Measurements from ENCODE around the gene BCL2L13.

Gene BCL2L13

DNA sequence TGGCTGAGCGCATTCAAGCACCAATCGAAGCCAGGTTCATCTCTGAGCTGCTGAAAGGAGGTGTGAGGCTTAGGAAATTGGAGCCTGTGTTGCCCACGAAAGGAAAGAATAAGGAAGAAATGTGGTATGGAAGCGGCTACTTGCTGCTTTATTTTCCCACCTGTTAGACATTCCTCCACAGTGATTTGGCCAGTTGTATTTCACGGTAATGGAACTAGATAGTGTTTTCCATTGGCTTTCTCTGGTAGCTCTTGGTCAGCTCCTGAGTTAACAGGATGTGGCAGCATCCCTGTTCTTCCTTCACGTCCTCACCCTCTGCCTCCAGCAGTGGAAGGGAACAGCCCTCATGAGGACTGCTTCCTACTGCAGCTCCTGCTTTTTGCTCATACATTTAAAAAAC, 91.0 kb downstream of the BCL2L13 start:
- POLR2A ChIA-PET = interaction anchor here (0.9 kb wide), 1 partner anchor 54 kb away, joined by 3 read pairs; no protein-coding TSS in a partner anchor
- no peak for DNase-seq (ENCODE audit: low read depth, low spot score)
- CTCF ChIA-PET = interaction anchor here (3.4 to 6.4 kb wide), 2 partner anchors 13 to 171 kb away, joined by 14 to 91 read pairs; no protein-coding TSS in a partner anchor
- no peak overlapping the region for H3K4me3 ChIP-seq (ENCODE audit: low read depth, low read length)
- TF ChIP-seq, protein P1, sequence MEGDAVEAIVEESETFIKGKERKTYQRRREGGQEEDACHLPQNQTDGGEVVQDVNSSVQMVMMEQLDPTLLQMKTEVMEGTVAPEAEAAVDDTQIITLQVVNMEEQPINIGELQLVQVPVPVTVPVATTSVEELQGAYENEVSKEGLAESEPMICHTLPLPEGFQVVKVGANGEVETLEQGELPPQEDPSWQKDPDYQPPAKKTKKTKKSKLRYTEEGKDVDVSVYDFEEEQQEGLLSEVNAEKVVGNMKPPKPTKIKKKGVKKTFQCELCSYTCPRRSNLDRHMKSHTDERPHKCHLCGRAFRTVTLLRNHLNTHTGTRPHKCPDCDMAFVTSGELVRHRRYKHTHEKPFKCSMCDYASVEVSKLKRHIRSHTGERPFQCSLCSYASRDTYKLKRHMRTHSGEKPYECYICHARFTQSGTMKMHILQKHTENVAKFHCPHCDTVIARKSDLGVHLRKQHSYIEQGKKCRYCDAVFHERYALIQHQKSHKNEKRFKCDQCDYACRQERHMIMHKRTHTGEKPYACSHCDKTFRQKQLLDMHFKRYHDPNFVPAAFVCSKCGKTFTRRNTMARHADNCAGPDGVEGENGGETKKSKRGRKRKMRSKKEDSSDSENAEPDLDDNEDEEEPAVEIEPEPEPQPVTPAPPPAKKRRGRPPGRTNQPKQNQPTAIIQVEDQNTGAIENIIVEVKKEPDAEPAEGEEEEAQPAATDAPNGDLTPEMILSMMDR (IDR thresholded peaks at IDR 0.05; ENCODE audit: insufficient read depth, low read length, missing control alignments) = no peak

DNA sequence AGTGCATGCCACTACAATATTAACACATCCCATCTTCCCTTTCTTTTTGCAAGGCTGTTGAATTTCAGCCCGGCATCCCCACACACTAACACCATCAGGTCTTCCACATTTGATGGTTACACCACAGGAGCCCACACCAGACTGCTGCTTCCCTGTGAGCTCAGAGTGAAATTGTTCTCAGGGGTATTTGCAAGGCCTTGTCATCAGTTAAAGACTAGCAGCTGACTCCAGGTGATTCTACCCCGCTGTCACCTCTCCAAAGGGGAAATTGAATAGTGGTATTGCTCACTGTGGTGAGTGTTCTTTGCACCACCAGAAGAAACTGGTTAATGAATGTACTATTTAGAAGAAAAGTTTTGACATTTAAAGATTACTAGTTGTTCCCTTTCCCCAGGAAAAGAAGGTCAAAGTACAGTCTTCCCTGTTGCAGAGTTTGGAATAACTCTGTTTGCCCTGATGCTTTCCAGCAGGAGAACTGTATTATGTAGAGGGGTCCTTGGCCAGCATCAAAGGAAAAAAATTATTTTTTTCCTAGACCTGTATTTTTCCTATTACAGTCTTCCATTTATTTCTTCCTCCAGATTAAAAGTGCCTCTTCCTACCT, 93.8 kb downstream of the BCL2L13 start:
- POLR2A ChIA-PET = no interaction called here
- TF ChIP-seq, protein P1 (IDR thresholded peaks at IDR 0.05; ENCODE audit: insufficient read depth, low read length, missing control alignments) = no peak
- DNase-seq (ENCODE audit: low read depth, low spot score) = no peak
- H3K4me3 ChIP-seq (ENCODE audit: low read depth, low read length) = no peak overlapping the region
- CTCF ChIA-PET = interaction anchor here (3.4 to 6.4 kb wide), 2 partner anchors 10 to 174 kb away, joined by 14 to 91 read pairs; no protein-coding TSS in a partner anchor

DNA sequence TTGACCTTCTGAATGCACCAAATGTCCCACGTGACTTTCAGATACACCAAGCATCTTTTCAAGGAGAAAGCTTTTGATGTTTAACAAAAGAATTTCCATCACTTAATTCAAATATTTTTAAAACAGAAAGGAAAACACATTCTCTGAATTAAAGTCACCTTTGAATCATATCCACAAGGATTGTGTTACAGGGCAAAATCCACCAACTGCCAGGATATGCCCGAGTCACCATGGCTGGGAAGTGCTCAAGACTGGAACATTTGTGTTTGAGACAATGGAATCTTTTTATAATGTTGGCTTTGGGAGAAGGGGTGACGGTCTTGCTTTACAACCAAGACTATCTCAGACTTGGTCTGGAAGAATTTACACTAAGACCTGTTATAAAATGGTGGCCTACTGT, 94.9 kb downstream of the BCL2L13 start:
- TF ChIP-seq, protein P1 (IDR thresholded peaks at IDR 0.05; ENCODE audit: insufficient read depth, low read length, missing control alignments) = no peak
- no peak overlapping the region for H3K4me3 ChIP-seq (ENCODE audit: low read depth, low read length)
- ChIA-PET POLR2A (interaction anchor here (1.2 kb wide), 1 partner anchor 61 kb away, joined by 5 read pairs; no protein-coding TSS in a partner anchor), CTCF (interaction anchor here (1.3 to 3.8 kb wide), 3 partner anchors 11 to 34 kb away, joined by 3 to 56 read pairs (median 4); no protein-coding TSS in a partner anchor)
- no peak for DNase-seq (ENCODE audit: low read depth, low spot score)

DNA sequence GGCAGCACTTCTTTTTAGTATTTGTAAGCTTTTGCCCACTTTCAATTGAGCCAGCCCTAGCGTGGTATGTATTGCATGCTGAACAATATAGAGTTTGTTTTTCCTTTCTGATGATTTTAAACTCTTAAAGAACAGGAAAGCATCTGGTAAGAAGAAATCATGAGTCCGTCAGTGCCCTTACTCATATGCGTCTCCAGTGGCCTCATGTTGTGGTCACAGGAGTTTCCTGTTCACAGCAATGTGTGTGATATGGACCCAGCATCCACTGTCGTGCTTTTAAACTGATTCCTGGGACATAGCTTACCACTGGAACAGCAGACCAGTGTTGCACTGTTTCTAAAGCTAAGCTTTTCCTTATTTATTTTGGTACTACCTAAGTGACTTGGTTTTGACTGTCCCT, 95.6 kb downstream of the BCL2L13 start:
- POLR2A ChIA-PET = interaction anchor here (0.7 to 1.2 kb wide), 3 partner anchors 12 to 62 kb away, joined by 3 to 5 read pairs (median 4); no protein-coding TSS in a partner anchor
- DNase-seq (ENCODE audit: low read depth, low spot score) = peak; percentile 31
- H3K4me3 ChIP-seq (ENCODE audit: low read depth, low read length) = no peak overlapping the region
- CTCF ChIA-PET = interaction anchor here (1.2 to 3.8 kb wide), 5 partner anchors 10 to 176 kb away, joined by 3 to 56 read pairs (median 3); no protein-coding TSS in a partner anchor
- TF ChIP-seq, protein P1 (IDR thresholded peaks at IDR 0.05; ENCODE audit: insufficient read depth, low read length, missing control alignments) = no peak

DNA sequence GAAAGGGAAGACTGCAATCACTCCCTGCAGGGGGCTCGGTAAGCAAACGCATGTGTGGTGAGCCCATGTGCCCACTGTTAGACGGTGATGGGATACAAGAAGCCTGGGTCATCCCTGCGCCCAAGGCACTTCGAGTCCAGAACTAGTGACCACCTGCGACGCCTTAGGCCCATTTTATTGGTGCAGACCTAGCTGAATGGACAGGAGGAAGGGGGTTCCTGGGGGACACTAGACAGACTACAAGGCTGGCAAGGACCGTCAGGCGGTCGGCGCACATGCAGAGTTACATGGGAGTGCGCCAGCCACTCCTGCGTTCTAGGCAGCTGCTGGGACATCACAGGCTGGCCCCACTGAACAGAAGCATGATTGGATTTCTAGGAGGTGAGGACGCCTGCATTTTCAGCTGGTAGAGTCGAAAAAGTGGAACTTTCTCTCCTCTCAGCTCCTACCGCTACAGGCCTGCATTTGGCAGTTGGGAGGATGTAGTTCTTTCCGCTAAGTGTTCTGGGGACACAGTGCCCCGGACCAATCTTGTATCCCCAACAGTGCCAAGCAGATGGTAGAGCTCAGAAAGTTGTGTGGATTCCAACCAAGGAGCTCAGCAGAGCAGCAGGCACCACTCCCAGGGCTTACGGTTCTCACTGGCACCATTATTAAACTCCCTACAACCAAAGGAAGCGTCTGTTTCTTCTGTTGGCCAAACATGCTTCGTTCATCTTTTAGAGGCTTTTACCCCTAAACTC, 100.0 kb downstream of the BCL2L13 start:
- no peak overlapping the region for H3K4me3 ChIP-seq (ENCODE audit: low read depth, low read length)
- CTCF ChIA-PET = interaction anchor here (0.8 to 7.8 kb wide), 8 partner anchors 9 to 338 kb away, joined by 3 to 91 read pairs (median 4); no protein-coding TSS in a partner anchor
- DNase-seq (ENCODE audit: low read depth, low spot score) = no peak
- TF ChIP-seq, protein P1 (IDR thresholded peaks at IDR 0.05; ENCODE audit: insufficient read depth, low read length, missing control alignments) = no peak
- POLR2A ChIA-PET = no interaction called here
